ENCODE data around the gene HSF2.

The HSF2 gene

GRCh38 chr6:122369536-122369935, 29.9 kb upstream of the HSF2 start:
- H3K4me3 ChIP-seq (ENCODE audit: low read length), result no peak overlapping the region
- TF ChIP-seq CTCF (IDR thresholded peaks at IDR 0.05; ENCODE audit: low read depth, low read length) (no peak), EZH2phosphoT487 (IDR thresholded peaks at IDR 0.05; ENCODE audit: low read depth) (no peak)
- no peak overlapping the region for H3K9ac ChIP-seq (ENCODE audit: low read length)
- no peaks in the 10 kb centered on the region for H3K79me2 ChIP-seq (ENCODE audit: low read length)
- H4K20me1 ChIP-seq (ENCODE audit: insufficient read depth, low read length), result no peaks in the 10 kb centered on the region
- no peak overlapping the region for H2AFZ ChIP-seq (ENCODE audit: low read depth, low read length)
- H3K4me1 ChIP-seq (ENCODE audit: low read length), result peaks cover 6% of the 10 kb centered on the region
- no peak overlapping the region for H3K4me2 ChIP-seq (ENCODE audit: low read length)
- H3K9me3 ChIP-seq (ENCODE audit: insufficient read depth, low read length), result no peaks in the 10 kb centered on the region
- H3K27me3 ChIP-seq (ENCODE audit: low read depth, low read length), result no peaks in the 10 kb centered on the region
- H3K36me3 ChIP-seq (replicated peaks; ENCODE audit: low read depth, low read length), result no peaks in the 10 kb centered on the region
- no peak overlapping the region for H3K27ac ChIP-seq (ENCODE audit: low read length)

GRCh38 chr6:122372647-122373046, 26.8 kb upstream of the HSF2 start:
- no peak overlapping the region for H3K4me3 ChIP-seq (ENCODE audit: low read length)

GRCh38 chr6:122374307-122374706, 25.1 kb upstream of the HSF2 start:
- Histone ChIP-seq H4K20me1 (ENCODE audit: insufficient read depth, low read length) (no peaks in the 10 kb centered on the region), H3K79me2 (ENCODE audit: low read length) (no peaks in the 10 kb centered on the region), H3K4me1 (ENCODE audit: low read length) (peaks cover 17% of the 10 kb centered on the region), H3K36me3 (replicated peaks; ENCODE audit: low read depth, low read length) (no peaks in the 10 kb centered on the region), H3K27ac (ENCODE audit: low read length) (no peak overlapping the region), H3K9ac (ENCODE audit: low read length) (no peak overlapping the region), H3K27me3 (ENCODE audit: low read depth, low read length) (no peaks in the 10 kb centered on the region), H3K4me2 (ENCODE audit: low read length) (peak overlapping the region; percentile 30; the same call in 1 of the 2 replicates), H3K9me3 (ENCODE audit: insufficient read depth, low read length) (no peaks in the 10 kb centered on the region), H2AFZ (ENCODE audit: low read depth, low read length) (no peak overlapping the region), H3K4me3 (ENCODE audit: low read length) (no peak overlapping the region)
- TF ChIP-seq CTCF (IDR thresholded peaks at IDR 0.05; ENCODE audit: low read depth, low read length) (no peak), EZH2phosphoT487 (IDR thresholded peaks at IDR 0.05; ENCODE audit: low read depth) (no peak)

More at GRCh38 chr6:122372647-122373046, 26.8 kb upstream of the HSF2 start:
- Histone ChIP-seq H3K27ac (ENCODE audit: low read length) (no peak overlapping the region), H3K4me2 (ENCODE audit: low read length) (no peak overlapping the region), H2AFZ (ENCODE audit: low read depth, low read length) (no peak overlapping the region), H3K9ac (ENCODE audit: low read length) (no peak overlapping the region), H3K36me3 (replicated peaks; ENCODE audit: low read depth, low read length) (no peaks in the 10 kb centered on the region), H3K79me2 (ENCODE audit: low read length) (no peaks in the 10 kb centered on the region), H4K20me1 (ENCODE audit: insufficient read depth, low read length) (no peaks in the 10 kb centered on the region), H3K9me3 (ENCODE audit: insufficient read depth, low read length) (no peaks in the 10 kb centered on the region), H3K27me3 (ENCODE audit: low read depth, low read length) (no peaks in the 10 kb centered on the region), H3K4me1 (ENCODE audit: low read length) (peaks cover 17% of the 10 kb centered on the region)
- TF ChIP-seq CTCF (IDR thresholded peaks at IDR 0.05; ENCODE audit: low read depth, low read length) (peak; percentile 39), EZH2phosphoT487 (IDR thresholded peaks at IDR 0.05; ENCODE audit: low read depth) (no peak)

- peak overlapping the region; percentile 21; the same call in 1 of the 2 replicates for H3K4me3 ChIP-seq (ENCODE audit: low read length)
- no peaks in the 10 kb centered on the region for H3K36me3 ChIP-seq (replicated peaks; ENCODE audit: low read depth, low read length)
- no peaks in the 10 kb centered on the region for H4K20me1 ChIP-seq (ENCODE audit: insufficient read depth, low read length)
- H3K9ac ChIP-seq (ENCODE audit: low read length), result no peak overlapping the region
- H3K4me1 ChIP-seq (ENCODE audit: low read length), result peaks cover 17% of the 10 kb centered on the region
- H3K27me3 ChIP-seq (ENCODE audit: low read depth, low read length), result no peaks in the 10 kb centered on the region
- TF ChIP-seq CTCF (IDR thresholded peaks at IDR 0.05; ENCODE audit: low read depth, low read length), result no peak
- no peak for TF ChIP-seq EZH2phosphoT487 (IDR thresholded peaks at IDR 0.05; ENCODE audit: low read depth)
- no peaks in the 10 kb centered on the region for H3K9me3 ChIP-seq (ENCODE audit: insufficient read depth, low read length)
- H3K4me2 ChIP-seq (ENCODE audit: low read length), result peak overlapping the region; percentile 43
- H3K79me2 ChIP-seq (ENCODE audit: low read length), result no peaks in the 10 kb centered on the region
- no peak overlapping the region for H2AFZ ChIP-seq (ENCODE audit: low read depth, low read length)
- H3K27ac ChIP-seq (ENCODE audit: low read length), result no peak overlapping the region
Measured at GRCh38 chr6:122376246-122376645, 23.2 kb upstream of the HSF2 start.
